SHP77 (cell line): Measurements from ENCODE around the gene OLA1.

Source experiments
- DNase-seq, 2 experiments: peaks; one replicate each; lab custom pipeline; 2025; lab: John Stamatoyannopoulos, UW

OLA1 gene

DNA sequence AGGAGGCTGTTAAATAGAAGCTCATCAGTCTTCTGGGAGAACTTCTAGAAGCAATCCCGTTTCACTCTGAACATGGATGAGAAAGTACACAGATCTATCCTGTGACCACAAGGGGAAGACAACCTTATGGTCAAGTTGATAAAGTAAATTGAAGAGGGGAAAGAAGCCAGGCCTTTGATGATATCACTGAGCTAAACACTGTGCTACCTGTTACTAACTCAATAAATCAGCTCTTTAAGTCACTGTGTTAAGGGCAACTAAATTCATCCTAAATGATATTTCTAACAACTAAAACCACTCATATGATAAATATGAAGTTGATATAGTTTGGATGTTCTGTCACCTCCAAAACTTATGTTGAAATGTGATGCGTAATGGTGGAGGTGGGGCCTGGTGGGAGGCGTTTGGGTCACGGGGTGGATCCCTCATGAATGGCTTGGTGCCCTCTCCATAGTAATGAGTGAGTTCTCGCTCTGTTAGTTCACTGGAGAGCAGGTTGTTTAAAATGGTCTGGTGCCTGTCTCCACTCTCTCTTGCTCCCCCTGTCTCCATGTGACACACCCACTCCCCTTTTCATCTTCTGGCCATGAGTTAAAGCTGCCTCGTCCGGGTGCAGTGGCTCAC, 23.6 kb downstream of the OLA1 start:
- DNase-seq = no peak

DNA sequence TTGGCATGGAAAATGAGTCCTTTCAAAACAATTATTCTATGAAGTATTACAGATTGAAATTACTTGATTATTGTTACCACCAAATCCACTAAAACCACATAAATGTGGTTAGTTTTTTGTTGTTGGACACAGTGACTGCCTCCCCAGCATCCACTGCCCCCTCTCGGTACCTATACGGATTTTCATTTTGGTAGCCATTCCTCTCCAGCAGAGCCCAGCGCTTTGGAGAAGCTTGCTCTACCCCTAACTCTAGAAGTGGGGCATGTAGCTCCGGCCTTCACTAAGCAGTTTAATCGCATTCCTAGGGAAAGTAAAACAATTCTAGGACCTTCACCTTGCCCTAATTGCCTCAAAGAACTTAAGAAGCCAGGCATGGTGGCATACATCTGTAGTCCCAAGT, 24.2 kb downstream of the OLA1 start:
- no peak for DNase-seq

DNA sequence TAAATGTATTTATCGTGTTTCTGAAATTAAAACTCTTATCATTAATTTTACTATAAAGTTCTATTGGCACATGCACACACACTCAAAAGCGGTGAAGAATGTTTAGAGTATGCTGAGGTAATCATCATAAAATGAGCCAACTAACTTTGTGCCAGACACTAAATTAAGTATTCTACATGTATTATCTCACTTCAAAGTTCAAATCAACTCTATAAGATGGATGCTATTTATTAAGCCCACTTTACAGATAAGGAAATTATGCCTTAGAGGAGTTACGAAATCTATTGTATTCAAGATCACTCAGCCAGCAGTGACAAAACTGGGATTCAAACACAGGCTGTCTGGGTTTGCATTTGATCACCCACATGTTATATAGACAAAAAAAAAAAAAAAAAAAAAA, 24.9 kb downstream of the OLA1 start:
- no peak for DNase-seq

DNA sequence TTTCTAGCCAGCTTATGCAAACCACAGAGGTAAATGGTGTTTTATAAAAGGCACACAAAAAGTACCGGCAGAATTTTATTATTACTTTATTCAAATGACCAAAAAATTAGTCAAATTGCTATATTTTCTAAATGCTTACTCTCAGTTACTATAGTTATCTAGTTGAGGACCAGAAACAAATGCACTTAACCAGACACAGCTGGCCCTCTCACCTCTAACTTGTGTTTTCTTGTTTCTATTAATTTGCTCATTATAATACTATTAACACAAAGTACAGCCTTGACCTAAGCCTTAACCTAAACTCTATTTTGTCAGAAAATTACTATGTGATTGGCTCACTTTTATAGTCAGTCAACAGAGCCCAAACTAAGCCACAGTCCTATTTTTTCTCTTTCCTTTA, 26.2 kb downstream of the OLA1 start:
- no peak for DNase-seq

DNA sequence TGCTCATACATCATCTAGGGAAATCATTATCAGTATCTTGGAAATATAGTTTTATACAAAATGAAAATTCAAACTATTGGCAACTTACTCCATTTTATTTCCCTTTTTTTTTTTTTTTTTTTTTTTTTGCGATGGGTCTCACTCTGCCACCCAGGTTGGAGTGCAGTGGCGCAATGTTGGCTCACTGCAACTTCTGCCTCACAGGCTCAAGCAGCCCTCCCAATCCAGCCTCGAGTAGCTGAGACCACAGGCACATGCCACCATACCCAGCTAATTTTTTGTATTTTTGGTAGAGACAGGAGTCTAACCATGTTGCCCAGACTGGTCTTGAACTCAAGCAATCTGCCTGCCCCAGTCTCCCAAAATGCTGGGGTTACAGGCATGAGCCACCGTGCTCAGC, 29.0 kb downstream of the OLA1 start:
- no peak for DNase-seq

DNA sequence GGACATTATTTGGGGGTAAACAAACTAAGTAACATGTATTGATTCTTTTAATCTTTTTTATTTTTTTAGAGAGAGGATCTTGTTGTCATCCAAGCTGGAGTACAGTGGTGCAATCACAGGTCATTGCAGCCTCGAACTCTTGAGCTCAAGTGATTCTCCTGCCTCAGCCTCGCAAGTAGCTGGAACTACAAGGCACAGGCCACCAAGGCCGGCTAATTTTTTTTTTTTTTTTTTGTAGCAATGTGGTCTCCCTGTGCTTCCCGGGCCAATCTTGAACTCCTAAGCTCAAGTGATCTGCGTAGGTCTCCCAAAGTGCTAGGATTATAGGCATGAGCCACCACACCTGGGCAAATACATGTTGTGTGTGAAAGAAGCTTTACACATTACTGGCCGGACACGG, 29.6 kb downstream of the OLA1 start:
- DNase-seq = no peak

DNA sequence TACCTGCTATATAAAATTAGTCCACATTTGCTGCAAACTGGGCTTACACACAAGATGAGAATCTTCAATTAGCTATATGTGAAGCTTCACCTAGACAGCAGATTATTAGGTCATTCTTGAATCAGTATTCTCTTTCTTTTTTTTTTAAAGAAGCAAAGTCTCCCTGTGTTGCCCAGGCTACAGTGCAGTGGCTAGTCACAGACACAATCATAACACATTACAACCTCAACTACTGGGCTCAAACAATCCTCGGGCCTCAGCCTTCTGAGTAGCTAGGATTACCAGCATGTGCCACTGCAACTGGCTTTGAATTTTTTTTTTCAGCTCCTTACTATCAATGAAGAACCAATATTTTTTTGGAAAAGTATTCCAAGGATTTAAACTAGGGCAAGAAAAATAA, 30.5 kb downstream of the OLA1 start:
- no peak for DNase-seq

DNA sequence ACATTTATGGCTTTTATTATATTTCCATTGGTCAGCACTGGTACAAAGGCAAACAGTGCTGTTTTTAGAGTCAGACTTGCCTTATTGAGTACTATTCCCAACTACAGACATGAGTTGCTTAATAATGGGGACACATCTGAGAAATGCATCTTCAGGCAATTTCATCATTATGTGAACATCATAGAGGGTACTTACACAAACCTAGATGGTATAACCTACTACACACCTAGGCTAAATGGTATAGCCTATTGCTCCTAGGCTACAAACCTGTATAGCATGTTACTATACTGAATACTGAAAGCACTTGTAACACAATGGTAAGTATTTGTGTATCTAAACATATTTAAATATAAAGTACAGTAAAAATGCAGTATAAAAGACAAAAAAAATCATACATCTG, 36.4 kb downstream of the OLA1 start:
- no peak for DNase-seq

DNA sequence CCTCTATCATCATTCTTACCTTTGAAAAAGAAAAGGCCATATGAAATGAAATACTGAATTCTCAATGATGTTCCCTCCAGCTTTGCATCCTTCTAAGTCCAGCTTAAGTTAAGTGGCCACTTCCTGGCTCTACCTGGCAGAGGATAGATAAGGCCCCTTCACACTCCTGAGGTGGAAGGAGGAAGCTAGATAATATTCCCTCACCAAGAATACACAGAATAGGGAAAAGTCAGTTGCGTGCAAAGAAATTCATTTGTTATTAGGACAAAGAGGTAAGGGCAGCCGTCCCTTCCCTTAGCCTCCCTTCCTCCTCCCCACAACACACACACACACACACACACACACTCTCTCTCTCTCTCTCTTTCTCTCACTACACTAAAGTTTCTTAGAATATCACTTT, 37.5 kb downstream of the OLA1 start:
- no peak for DNase-seq

DNA sequence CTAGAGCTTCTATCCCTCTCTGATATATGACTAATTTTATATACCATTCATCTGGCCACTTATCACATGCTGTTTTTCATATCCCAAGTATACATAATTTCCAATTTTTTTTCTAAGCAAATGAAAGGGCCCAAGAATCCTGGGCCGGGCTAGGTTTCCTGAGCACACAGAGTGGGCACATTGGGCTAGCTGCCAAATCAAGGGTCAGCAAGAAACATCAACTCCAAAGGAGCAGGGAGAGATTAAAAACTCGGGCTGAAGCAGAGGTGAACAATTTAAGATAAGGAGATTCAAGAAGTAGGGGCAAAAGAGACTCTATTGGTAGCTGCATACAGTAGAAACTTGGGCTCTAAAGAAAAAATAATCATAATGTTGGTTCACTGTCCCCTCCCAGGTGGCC, 39.0 kb downstream of the OLA1 start:
- DNase-seq = no peak

DNA sequence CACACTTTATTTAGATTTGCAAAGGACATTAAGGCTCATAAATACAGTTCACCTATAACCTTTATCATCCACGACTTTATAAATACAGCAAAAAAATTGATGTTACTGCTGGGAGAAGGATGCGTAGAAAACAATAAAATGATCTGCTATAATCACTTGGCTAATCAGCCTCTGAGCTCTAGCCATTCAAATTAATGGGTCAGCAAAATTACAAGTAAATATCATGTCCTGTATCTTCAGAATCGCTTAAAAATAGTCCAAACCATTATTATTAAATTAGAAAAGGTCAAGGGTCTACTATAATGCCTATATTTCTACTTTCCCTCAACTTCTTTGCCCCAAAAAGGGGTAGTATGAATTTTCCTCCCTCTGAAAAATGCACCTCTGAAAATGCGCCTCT, 40.3 kb downstream of the OLA1 start:
- no peak for DNase-seq

DNA sequence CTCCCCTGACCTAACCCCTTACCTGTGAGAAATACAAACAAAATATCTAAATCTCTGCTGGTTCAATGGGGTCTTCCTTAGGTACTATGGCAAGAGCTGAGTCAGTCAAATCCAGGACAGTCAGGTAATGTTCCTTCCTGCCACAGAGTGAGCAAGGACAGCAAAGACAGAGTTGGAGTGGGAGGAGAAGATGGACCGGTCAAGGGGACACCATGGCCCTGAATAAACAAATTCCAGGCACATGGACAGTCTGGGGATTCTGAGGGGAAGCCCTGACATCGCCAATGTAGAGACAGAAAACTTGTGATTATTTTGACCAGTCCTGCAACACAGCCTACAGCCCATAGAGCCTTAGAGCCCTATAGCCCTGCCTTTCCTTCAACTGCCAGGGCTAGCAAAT, 42.8 kb downstream of the OLA1 start:
- no peak for DNase-seq

DNA sequence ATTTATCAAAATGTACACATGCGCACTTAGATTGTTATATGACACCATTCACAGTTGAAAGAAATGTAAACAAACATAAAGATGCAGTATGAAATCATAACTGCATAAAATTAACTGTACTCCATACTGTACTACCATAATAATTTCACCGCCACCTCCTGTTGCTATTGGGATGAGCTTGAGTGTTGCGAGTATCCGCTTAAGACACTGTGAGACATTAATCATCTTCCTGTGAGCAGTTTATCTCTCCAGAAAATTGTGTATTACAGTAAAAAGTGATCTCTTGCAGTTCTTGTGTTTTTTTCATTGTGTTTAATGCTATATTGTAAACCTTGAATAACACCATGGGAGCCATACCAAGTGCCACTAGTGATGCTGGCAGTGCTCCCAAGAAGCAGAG, 46.1 kb downstream of the OLA1 start:
- no peak for DNase-seq

DNA sequence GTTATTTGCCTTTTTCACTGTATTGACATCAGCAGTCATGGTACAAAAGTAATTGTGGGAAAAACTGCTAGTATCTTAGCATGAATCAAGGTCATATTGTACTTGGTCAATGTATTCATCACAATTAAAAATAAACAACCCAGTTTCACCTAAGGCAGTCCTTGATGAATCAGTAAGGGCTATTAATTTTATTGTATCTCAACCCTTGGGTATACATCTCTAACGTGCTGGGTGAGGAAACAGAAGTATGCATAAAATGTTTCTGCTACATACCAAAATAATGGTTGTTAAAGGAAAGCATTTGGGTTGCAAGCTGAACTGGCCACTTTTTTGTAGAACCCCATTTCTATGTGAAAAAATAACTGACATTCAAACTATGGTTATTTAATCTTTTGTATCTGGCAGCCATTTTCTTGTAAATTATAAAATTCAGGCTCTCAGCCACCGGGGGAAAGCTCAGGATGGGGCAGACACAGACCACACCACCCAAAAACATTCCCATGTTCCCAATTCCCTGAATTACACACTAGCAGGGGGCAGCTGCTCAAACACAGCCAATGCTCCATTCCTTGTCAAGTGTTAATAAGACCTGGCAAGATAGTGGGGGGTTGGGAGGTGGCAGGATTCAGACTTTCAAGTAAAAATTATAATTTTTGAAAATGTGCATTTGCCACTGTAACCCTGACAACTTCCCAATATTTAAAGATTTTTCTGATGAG, 49.3 kb downstream of the OLA1 start:
- DNase-seq = no peak

DNA sequence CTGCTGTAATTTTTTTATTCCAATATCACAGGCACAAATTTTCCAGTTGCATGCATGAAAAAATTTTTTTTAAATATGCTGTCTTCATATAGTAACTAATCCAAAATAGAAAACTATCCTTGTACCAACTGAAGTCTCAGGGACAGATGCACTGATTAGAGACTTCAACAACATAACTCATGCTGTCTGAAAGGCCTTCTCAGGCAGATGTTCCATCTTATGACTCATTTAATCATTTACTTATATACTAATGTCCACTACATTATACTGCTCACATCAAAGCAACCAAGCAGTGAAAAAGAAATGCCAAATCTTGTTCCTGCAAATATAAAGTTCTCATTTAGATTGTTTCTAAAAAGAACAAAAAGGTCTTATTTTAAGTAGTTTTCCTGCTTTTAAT, 53.1 kb downstream of the OLA1 start:
- no peak for DNase-seq

DNA sequence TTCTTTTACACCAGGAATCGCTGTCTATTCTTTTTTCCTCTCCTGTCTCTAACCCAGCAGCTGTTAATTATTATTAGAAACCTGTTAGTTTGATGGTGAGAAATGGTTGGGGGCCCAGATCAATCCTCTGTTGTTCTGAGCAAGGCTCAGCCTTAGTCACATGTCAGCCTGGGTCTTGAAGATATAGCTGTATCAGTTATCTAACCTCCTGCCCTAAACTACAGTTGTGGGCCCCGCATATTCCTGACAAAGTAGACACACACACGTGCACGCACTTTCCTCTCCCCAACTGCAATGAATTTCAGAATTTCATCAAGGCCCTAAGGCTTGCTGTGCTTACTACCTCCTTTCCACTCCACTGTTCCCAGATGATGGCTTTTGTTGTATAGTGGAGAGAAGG, 54.6 kb downstream of the OLA1 start:
- no peak for DNase-seq

DNA sequence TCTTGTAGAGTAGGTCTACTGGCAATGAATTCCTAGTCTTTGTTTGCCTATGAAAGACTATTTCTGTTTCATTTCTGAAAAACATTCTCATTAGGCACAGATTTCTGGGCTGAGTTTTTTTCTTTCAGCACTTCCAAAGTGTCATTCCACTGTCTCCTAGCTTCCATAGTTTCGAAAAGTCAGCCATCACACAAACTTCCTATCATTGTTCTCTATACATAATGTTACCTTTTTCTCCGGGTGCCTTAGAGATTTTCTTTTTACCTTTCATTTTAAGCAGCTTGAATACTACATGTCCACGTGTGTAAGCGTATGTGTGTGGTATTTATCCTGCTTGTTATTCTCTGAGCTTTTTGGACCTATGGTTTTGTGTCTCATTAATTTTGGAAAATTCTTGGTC, 55.7 kb downstream of the OLA1 start:
- no peak for DNase-seq

DNA sequence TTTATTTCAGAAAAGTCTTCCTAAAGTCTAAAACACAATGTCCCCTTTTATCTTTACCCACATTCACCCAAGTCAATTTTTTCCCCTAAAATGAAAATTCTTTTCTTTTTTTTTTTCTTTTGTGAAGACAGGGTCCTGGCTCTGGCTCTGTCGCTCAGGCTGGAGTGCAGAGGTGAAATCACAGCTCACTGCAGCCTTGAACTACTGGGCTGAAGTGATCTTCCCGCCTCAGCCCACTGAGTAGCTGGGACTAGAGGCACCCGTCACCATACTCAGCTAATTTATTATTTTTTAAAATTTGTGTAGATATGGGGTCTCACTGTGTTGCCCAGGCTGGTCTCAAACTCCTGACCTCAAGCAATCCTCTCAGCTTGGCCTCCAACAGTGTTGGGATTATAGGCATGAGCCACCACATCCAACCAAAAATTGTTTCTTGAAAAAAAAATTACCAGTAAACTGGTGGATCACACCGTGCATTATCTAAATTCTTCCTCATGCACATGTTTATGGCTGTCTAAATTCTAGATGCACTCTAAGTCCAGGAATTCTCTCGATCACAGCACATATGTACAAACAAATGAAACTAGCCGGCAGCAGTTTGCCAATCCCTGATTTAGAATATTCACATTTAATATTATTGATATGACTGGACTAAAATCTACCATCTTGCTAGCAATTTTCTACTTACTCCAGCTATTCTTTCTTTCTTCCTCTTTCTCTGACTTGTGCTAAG, 56.8 kb downstream of the OLA1 start:
- no peak for DNase-seq

DNA sequence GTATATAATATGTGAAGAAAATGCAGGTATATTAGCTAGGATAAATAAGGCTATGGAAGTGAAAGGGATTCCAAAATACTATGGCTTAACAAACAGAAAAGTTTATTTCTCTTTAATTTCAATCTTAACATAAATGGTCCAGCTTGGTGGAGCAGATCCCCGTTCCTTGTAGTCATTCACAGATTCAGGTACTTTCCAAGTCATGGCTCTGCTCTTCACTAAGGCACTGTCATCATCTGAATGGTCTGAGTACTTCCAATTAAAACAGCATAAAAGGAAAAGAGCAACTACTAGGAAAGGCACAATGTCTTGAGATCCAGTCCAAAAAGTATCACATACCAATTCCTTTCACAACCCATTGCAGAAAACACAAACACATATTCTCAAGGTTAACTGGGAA, 63.4 kb downstream of the OLA1 start:
- no peak for DNase-seq

DNA sequence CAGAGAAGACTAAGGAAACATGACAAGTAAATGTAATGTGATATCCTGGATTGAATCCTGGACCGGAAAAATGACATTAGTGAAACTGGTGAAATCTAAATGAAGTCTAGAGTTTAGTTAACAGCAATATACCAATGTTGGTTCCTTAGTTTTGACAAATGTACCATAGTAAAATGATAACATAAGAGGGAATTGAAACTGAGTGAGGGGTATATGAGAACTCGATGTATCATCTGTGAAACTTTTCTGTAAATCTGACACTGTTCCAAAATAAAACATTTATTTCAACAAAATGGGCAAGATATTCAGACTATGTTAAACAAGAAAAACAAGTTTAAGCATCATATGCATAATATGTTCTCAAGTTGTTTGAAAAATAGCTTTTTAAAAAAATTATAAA, 63.8 kb downstream of the OLA1 start:
- no peak for DNase-seq

DNA sequence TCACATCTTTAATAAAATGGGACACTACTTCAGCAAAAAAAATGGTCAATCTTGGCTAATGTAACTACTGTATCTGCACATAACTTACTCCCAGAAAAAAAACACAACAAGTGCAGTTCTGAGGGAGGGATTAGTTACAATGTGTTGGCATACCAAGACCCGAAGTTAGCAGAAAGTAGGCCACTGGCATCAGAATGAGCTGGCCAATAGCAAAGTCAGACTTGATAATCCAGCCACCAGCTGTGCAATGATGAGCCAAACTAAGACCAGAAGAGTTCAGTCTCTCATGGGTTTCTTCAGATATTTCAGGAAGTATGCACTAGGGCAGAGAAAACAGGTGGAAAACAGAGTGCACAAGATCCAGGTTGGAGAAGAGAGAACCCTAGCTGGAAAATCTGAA, 65.3 kb downstream of the OLA1 start:
- no peak for DNase-seq

DNA sequence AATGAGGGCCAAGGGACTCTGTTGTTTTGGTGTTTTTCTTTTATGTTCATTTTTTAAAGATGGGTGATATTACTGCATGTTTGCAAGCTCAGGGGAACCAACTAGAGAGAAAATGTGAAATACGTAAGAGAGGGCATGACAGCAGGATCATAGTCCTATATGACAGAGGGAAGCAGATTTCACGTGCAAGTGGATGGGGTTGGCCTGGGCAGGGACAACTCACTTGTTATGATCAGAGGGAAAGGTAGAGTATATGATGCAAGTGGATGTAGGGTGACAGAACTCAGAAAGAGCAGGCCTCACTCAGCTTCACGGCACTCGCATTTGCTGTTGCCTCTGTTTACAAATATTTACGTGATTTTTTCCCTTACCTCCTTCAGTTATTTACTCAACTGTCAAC, 67.0 kb downstream of the OLA1 start:
- no peak for DNase-seq

DNA sequence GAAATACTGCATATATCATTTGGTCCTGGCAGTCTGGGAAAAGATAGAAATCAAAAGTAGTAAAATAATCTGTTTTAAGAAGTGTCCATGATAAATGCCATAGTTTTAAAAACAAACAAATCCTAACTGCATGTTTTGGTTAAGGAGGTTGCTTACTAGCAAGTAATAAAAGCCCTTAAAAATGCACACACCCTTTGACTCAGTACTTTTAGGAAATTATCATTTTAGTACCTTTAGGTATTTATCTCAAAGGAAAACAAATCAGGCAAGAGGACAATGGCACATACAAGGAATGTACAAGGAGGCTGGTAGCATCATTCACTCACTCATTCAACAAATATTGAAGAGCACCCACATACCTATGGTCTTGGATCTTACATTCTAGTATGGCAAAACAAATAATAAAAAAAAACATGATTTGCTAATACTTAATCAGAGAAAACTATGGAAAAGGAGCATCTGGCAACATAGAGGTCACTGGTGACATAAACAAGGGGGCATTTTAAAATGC, 67.6 kb downstream of the OLA1 start:
- no peak for DNase-seq
